Medulla oblongata (tissue), 1 donor: Measurements from ENCODE around the gene SCAMP2.

Source experiments
- DNase-seq: peaks from one replicate; pipeline ENCODE4 v3.0.0-alpha.2; 2015; ENCODE audit errors: extremely low spot score

The SCAMP2 gene

DNA sequence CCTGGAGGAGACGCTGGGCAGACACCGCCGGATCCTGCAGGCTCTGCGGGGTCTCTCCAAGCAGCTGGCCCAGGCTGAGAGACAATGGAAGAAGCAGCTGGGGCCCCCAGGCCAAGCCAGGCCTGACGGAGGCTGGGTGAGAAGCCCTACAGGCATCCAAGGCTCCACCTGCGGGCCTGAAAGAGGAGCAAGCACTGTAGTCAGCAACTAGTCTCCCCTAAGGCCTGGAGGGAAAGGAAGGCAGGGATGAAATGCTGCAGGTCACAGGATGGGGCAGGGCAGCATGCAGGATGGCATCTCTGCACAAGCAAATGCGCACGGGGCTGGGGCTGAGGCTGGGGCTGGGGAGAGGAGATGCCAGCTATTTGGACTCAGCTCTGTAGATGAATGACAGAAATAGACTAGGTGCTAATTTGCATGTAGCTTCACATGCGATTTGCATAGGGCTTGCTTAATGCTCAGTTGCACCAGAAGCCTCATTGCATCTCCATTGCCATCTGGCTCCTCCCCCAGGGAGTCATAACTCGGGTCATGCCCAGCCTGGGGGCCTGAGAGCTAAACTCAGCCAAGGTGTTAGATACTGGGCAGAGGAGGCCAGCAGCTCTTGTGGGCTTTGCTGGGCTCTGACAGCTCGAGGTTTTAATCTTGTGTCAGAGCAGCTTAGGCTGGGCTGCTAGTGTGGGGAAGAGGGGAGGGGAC, 51.9 kb downstream of the SCAMP2 start:
- no peak for DNase-seq

DNA sequence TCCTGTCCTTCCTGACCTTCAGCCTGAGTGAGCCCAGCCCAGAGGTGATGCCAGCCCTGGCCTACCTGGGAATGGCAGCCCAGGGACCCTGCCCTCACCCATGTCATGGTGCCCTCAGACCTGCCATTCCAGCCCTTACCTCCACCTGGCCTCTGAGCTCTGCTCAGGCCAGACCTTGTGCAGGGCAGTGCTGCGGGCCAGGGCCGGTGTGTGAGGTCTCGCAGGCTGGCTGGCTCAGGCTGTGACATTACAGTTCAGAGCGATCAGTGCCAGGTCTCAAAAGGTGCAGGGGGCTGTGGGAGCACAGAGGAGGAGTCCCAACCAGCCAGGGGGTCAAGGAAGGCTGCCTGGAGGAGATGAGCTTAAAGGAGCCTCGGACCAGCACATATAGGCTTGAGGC, 53.1 kb downstream of the SCAMP2 start:
- DNase-seq: no peak

DNA sequence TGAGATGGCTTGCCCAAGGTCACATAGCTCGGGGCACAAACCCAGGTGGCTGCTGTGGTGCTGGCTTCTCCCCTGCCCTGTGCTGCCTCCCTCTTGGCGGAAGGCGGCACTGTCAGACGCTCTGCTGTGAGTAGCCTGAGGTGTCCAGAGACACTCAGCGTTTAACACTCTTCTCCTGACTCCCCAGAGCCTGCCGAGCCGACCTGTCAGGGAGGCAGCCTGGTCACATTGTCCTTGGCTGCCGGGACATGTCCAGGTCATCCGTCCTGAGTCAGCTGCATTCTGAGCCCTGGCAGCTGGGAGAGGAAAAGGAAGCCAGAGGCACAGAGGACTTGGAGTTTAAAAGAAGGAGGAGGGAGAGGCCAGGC, 55.8 kb downstream of the SCAMP2 start:
- DNase-seq: peak; percentile 66

DNA sequence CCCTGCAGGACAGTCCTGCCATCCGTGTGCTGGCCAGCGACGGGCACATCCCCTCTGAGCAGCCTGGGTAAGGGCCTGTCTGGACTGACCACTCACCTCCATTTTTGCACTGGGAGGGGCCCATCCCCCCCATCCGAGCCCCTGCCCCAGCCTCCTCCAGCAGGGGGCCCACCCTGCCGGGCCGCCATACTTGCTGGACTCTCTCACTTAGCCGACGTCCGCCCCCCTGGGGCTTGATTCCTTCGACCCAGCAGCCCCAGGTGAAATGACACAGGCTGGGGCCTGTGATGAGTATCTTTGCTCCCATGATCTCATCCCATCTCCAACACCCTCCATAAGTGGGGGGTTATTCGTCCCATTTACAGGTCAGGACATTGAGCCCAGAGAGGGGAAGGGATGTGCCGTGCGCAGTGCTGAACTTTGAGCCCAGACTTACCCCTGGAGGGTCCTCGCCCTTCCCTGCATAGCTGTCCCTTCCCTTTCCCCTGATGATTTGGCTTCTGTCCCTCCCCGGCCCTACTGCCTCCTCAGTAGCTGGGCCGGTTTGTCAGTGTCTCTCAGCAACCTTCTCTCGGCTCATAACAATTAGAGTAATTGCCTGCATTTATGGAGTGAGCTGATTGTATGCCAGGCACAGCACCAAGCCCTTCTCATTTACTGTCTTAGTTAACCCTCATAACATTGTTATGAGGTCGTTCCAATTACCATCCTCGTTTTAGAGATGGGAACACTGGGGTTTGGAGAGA, 56.4 kb downstream of the SCAMP2 start:
- peak; percentile 33 for DNase-seq

DNA sequence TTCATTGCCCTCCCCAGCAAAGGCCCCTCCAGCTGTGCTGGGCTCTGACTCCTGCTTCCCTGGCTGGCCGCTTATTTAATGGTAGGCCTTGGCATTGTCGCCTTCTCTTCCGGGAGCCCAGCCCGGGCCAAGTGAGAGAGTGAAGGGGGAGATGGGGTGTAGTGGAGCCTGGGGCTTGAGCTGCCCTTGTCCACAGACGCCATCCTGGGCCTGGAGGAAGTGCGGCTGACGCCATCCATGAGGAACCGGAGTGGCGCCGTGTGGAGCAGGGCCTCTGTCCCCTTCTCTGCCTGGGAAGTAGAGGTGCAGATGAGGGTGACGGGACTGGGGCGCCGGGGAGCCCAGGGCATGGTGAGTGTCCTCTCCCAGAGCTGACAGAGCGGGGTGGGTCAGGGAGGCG, 57.2 kb downstream of the SCAMP2 start:
- peak; percentile 54 for DNase-seq

DNA sequence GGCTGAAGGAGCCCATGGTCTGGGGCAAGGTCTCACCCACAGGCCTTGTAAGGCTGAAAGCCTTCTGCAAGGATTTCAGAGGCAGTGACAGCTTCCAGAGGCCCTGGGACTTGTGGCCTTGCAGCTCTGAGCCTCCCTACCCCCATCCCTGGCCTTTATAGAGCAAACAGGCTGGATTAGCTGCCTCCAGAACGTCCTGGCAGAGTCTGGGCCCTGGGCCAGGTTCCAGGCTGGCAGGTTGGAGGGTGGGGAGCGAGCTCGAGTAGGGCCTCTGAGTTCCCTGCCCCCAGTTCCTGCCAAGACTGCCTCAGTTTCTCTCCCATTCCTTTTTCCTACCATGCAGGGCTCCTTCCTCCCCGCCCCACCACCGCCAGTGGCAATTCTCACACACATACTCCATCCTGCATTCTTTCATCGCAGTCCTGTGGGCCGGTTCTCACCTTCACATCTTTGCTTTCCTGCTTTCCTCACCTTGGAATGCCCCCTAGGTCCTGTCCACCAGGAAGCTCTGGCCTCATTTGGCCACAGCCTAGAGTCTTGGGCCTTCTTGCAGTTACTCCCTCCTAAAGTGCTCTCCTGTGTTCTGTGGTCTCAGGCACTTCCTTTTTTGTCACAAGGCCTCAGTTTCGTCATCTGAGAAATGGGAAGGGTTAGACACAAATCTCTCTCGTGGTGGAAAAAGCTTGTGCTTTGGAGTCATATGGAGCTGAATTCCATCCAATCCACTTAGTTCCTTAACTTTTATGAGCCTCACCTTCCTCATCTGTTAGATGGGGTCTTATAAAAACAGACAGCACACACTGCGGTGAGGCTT, 57.8 kb downstream of the SCAMP2 start:
- DNase-seq: peak; percentile 47

DNA sequence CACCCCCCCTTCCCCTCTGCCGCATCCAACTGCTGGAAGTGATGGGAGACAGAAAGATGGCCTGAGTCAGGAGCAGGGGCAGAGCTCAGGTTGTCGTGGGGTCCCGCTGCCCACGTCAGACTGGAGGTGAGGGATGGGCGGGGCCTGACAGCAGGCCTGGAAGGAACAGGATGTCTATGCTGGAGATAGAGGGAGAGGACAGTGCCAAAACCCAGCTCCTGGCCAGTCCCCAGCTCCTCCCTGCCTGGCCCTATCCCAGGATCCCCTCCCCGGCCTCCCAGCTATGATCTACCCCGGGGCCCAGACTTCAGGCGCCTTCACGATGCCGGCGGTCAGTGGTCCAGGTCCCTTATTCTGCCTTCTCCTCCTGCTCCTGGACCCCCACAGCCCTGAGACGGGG, 60.6 kb downstream of the SCAMP2 start, which contains the start of gene LMAN1L:
Gene LMAN1L, plus strand, starts transcription at position 303 of the 400 bp plus-strand sequence. Its CDS starts 20 bp downstream, at position 323.
- DNase-seq: no peak

DNA sequence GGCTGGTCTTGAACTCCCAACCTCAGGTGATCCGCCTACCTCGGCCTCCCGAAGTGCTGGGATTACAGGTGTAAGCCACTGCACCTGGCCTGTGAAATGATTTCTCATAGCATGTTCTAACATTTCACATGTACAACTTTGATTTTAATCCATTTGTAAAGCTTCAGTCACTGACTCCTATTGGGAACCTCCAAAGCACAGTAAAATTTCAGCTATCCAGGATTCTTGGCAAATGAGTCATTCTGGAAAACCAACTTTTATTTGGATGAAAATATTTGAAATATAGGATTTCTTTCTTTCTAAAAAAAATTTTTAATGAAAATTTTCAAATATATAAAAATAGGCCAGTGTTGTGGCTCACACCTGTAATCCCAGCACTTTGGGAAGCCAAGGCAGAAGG, 63.2 kb downstream of the SCAMP2 start:
- no peak for DNase-seq

DNA sequence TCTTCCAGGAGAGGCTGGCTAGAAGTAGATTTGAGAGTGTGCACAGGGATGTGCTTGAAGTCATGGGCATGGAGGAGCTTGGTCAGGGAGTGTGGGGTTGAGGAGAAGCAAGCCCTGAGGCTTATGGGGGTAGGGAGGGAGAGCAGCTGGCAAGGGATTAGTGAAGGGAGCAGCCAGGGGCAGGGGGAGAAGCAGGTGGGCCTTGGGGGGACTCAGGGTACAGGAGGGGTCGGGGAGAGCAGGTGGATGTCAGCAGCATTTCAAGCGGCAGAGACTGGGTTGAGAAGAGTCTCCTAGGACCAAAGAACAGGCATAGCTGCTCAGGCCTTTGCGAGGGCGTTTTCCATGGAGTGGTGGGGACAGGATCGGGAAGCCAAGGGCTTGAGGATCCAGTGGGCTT, 63.9 kb downstream of the SCAMP2 start:
- DNase-seq: no peak

DNA sequence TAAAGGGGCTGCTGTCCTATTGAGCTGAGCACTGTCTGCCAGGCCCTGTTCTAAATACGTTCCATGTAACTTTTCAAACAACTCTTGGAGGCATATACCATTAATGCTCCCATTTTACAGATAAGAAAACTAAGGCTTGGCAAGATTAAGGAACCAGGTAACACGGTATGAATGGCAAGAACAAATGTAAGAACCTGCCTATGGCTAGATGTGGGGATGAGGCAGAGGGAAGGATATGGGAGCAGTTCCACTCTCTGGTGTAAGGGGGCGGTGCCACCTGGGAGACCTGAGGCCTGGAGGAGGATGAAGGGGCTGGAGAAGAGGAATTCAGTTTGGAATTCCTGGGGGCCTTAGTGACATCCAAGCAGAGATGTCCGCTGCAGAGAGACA, 64.3 kb downstream of the SCAMP2 start:
- DNase-seq: no peak

DNA sequence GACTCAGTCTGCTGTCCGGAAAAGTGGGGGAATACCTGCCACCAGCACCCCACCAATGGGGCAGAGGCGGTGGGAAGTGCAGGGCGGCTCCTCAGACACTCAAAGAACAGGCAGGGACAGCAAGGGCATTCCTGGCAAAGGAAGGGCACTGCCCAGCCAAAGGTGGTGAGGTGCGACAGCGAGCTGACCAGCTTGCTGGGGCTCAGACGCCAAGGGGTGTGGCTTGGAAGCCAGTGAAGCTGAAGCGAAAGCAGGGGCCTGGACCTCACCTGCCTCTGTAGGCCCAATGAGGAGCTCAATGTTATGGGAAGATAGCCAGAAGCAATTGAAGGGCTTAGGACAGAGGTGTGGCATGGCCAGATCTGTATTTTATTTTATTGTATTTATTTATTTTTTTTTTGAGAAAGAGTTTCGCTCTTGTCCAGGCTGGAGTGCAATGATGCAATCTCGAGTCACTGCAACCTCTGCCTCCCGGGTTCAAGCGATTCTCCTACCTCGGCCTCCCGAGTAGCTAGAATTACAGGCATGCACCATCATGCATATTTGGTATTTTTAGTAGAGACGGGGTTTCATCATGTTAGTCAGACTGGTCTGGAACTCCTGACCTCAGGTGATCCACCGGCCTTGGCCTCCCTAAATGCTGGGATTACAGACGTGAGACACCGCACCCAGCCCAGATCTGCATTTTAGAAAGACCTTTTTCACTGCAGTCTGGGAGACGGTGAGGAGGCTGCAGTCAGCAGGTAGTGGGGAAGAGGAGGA, 64.9 kb downstream of the SCAMP2 start:
- DNase-seq: no peak

DNA sequence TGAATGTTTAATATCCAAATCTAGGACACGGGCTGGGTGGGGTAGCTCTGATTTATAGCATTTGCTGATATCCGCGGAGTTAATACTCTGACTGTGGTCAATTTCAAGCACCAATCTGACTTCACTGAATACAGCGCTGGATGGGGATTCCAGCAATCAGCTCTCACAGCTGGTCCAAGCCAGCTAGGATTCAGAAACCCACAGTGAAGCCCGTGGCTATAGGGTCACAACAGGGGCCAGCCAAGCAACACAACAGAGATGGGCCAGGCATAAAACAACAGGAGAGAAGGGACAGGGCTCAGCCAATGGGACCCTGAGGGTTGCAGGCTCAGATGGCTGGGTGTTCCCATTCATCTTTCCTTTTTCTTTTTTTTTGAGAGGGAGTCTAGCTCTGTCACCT, 65.9 kb downstream of the SCAMP2 start:
- no peak for DNase-seq

DNA sequence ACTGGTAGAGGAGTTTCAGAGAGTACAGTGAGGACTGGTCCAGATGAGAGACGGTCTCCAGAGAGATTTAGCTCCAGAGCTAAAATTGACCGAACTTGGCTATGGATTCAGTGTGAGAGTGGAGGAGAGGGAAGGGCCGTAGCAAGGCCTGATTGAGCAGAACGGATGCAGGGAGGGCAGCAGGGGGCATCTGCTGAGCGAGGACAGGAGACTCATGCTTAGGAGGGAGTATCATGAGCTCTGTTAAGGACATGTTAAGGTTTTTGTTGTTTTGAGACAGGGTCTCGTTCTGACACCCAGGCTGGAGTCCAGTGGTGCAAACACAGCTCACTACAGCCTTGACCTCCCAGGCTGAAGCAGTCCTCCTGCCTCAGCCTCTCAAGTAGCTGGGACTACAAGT, 68.2 kb downstream of the SCAMP2 start:
- no peak for DNase-seq

DNA sequence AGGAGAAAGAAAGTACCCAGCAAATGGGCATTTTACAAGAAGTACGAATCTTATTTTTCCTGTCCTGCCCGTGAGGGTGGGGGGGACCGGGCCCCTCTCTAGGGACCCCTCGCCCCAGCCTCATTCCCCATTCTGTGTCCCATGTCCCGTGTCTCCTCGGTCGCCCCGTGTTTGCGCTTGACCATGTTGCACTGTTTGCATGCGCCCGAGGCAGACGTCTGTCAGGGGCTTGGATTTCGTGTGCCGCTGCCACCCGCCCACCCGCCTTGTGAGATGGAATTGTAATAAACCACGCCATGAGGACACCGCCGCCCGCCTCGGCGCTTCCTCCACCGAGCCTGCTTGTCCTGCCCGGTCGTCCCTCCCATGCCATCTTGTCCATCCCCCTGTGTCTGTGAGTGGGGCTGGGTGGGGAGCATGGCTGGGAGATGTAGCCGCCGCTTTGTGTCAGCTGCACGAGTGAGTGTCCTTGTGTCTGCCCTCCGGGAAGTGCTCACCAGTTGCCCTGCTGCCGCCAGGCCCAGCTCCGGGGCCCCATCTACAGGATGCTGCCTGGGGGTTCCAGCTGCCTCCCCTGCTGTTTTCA, 70.2 kb downstream of the SCAMP2 start:
- DNase-seq: no peak

DNA sequence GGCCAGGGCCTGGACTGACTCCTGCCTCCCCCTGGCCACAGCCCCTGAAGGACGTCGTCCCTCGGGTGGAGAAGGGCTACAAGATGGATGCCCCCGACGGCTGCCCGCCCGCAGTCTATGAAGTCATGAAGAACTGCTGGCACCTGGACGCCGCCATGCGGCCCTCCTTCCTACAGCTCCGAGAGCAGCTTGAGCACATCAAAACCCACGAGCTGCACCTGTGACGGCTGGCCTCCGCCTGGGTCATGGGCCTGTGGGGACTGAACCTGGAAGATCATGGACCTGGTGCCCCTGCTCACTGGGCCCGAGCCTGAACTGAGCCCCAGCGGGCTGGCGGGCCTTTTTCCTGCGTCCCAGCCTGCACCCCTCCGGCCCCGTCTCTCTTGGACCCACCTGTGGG, 70.9 kb downstream of the SCAMP2 start:
- DNase-seq: no peak

DNA sequence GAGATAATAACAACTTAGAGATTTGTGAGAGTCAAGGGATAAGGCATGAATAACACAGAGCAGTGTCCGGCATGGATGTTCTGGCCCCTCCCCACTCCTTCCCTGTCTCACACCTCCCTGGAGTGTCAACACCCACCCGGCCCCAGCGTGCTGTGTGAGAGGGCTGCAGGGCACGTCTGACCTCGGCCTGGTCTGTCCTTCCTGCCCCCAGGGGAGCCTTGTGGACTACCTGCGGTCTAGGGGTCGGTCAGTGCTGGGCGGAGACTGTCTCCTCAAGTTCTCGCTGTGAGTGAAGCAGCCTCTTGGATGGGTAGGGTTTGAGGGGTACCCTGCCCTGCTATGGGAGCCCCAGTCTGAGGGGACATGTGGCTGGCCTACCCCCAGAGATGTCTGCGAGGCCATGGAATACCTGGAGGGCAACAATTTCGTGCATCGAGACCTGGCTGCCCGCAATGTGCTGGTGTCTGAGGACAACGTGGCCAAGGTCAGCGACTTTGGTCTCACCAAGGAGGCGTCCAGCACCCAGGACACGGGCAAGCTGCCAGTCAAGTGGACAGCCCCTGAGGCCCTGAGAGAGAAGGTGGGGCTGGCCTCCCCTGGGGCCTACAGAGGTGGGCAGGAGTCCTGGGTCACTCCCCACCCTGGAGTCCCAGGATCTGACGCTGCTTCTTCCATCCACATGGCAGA, 71.7 kb downstream of the SCAMP2 start:
- no peak for DNase-seq

DNA sequence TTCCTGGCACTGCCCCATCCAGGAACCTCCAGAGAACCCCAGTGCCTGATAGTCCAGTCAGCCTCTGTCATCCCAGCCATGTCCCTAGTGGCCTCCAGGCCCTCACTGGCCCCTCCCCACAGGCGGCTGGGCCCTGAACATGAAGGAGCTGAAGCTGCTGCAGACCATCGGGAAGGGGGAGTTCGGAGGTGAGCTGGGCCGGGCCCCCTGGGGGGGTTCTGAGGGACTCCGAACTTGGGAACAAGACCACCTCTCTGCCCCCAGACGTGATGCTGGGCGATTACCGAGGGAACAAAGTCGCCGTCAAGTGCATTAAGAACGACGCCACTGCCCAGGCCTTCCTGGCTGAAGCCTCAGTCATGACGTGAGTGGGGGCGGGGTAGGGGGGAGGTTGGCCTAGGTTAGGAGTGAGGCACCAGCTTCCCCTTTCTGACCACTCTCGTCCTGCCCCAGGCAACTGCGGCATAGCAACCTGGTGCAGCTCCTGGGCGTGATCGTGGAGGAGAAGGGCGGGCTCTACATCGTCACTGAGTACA, 72.5 kb downstream of the SCAMP2 start:
- DNase-seq: no peak

DNA sequence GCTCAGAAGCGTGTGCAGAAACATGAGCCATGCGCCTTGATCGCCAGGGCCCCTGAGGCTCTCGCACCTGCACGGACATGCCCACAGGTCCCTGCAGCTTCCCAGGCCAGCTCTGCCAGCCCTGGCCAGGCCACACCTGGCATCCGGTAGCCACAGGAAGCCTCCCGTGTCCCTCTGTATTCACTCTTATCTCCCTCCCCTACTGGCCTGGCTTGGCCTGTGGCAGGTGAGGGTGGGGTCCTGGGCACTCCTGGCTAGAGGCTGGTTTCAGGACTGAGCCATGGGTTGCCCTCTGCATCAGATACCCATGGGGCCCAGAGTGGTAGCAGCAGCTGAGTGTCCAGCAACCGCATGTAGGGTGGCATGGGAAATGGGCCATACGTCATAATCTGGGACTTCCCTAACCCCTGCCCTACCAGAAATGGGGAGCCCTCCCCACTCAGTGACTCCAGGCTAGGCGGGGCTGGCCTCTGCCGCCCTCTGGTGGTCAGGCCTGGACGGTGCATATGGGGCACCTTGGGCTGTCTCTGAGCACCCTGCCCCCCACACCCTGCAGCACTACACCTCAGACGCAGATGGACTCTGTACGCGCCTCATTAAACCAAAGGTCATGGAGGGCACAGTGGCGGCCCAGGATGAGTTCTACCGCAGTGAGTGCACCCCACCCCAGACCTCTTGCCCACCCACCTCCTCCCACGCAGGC, 73.2 kb downstream of the SCAMP2 start:
- DNase-seq: peak; percentile 86

DNA sequence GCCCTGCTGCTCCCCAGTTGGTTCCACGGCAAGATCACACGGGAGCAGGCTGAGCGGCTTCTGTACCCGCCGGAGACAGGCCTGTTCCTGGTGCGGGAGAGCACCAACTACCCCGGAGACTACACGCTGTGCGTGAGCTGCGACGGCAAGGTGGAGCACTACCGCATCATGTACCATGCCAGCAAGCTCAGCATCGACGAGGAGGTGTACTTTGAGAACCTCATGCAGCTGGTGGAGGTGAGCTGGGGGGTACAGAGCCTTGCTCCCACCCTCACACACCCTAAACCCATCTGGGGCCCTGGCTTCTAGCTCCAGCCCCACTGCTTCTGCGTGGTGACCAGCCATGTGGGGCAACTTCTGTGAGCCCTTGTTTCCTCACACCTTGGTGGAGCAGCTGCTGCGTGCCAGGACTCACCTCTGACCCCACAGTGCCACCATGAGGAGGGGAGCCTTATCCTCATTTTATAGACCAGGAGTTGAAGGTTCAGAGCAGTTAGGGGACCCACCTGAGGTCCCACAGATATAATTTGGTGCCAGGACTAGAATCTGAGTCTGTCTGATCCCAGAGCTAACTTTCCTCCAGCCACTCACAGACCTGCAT, 73.8 kb downstream of the SCAMP2 start:
- DNase-seq: no peak
